ENCODE results near the gene DDHD1.

The DDHD1 gene

GRCh38 chr14:52992236-52992870 is 160.8 kb downstream of the DDHD1 start:
- Histone ChIP-seq H3K4me3 (ENCODE audit: low read depth, low read length) (no peak overlapping the region), H3K9me3 (ENCODE audit: control insufficient read depth, insufficient read depth, low read depth, low read length) (no peaks in the 10 kb centered on the region), H3K27ac (ENCODE audit: extremely low read depth, low read depth, low read length) (no peak overlapping the region), H3K4me1 (ENCODE audit: control insufficient read depth, insufficient read depth, low read length) (no peaks in the 10 kb centered on the region; the same call in 1 of the 2 replicates), H3K36me3 (ENCODE audit: control insufficient read depth in 2 of 2, insufficient read depth in 1 of 2, low read length in 2 of 2) (no peaks in the 10 kb centered on the region)
- no peak for TF ChIP-seq ZNF324 (tag by site-specific recombination; IDR thresholded peaks at IDR 0.05)
- TF ChIP-seq KLF16 (tag by site-specific recombination; IDR thresholded peaks at IDR 0.05): no peak
- no peak for TF ChIP-seq ZNF624 (tag by site-specific recombination; IDR thresholded peaks at IDR 0.05)
- TF ChIP-seq ZNF585B (tag by site-specific recombination; IDR thresholded peaks at IDR 0.05): no peak
- POLR2A ChIA-PET: no interaction called here
- CTCF ChIA-PET: no interaction called here

DNA sequence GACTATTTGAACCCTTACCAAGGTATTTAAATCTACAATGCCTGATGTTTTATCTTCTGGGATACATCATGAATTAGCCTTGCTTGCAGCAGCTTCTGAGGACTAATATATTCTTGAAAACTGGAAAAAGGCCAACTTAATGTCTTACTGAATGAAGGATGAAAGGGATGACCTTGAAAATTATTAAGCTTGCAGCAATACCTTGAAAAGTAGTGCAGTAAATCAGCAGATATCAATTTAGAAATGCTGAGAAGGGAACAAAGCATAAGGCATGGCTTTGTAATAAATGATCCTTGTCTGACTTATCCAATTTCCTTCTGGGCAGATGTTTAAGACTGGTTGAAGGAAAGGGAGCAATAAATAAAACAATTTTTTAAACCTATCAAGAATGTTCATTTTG is 165.0 kb downstream of the DDHD1 start:
- TF ChIP-seq, protein P1, sequence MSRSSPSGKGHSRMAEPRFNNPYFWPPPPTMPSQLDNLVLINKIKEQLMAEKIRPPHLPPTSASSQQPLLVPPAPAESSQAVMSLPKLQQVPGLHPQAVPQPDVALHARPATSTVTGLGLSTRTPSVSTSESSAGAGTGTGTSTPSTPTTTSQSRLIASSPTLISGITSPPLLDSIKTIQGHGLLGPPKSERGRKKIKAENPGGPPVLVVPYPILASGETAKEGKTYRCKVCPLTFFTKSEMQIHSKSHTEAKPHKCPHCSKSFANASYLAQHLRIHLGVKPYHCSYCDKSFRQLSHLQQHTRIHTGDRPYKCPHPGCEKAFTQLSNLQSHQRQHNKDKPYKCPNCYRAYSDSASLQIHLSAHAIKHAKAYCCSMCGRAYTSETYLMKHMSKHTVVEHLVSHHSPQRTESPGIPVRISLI (tag by site-specific recombination; IDR thresholded peaks at IDR 0.05): no peak
- TF ChIP-seq INSM2 (tag by site-specific recombination; IDR thresholded peaks at IDR 0.05) (no peak), TRIM28 (IDR thresholded peaks at IDR 0.05; ENCODE audit: borderline replicate concordance, low read length) (no peak), ZBTB48 (tag by site-specific recombination; IDR thresholded peaks at IDR 0.05) (no peak), SP3 (tag by site-specific recombination; IDR thresholded peaks at IDR 0.05) (no peak), HOXD13 (CRISPR knock-in tag; IDR thresholded peaks at IDR 0.05; ENCODE audit: borderline replicate concordance) (no peak)
- no peak overlapping the region for H3K4me3 ChIP-seq (ENCODE audit: low read depth, low read length)
- no peak overlapping the region for H3K27ac ChIP-seq (ENCODE audit: extremely low read depth, low read depth, low read length)
- ChIA-PET CTCF (no interaction called here), POLR2A (no interaction called here)
- no peaks in the 10 kb centered on the region for H3K36me3 ChIP-seq (ENCODE audit: control insufficient read depth in 2 of 2, insufficient read depth in 1 of 2, low read length in 2 of 2)
- no peaks in the 10 kb centered on the region for H3K9me3 ChIP-seq (ENCODE audit: control insufficient read depth, insufficient read depth, low read depth, low read length)
- H3K4me1 ChIP-seq (ENCODE audit: control insufficient read depth, insufficient read depth, low read length): no peaks in the 10 kb centered on the region; the same call in 1 of the 2 replicates

DNA sequence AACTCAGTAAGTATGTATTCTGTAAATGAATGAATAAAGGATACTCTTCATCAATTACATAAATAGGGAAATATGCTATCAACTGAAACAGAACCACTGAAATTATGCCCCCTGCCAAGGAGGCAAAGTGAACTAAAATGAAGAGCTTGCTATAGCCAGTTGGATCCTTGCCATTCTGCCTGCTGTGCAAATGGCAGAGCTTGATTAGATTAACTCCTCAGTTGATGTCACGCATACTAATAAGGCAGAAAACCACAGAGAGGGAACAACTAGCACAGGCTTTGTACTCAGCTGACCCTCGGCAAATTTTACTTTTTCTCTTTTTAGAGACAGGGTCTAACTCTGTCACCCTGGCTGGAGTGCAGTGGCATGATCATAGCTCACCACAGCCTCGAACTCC is 165.6 kb downstream of the DDHD1 start:
- Histone ChIP-seq H3K27ac (ENCODE audit: extremely low read depth, low read depth, low read length) (no peak overlapping the region), H3K36me3 (ENCODE audit: control insufficient read depth in 2 of 2, insufficient read depth in 1 of 2, low read length in 2 of 2) (no peaks in the 10 kb centered on the region), H3K4me3 (ENCODE audit: low read depth, low read length) (no peak overlapping the region), H3K9me3 (ENCODE audit: control insufficient read depth, insufficient read depth, low read depth, low read length) (no peaks in the 10 kb centered on the region), H3K4me1 (ENCODE audit: control insufficient read depth, insufficient read depth, low read length) (no peaks in the 10 kb centered on the region; the same call in 1 of the 2 replicates)
- TF ChIP-seq FEZF1 (tag by site-specific recombination; IDR thresholded peaks at IDR 0.05) (peak; percentile 29; the same call in 1 of the 2 replicates), ZBTB10 (tag by site-specific recombination; IDR thresholded peaks at IDR 0.05) (no peak)
- CTCF ChIA-PET: no interaction called here
- POLR2A ChIA-PET: no interaction called here

GRCh38 chr14:52987042-52987441 is 166.1 kb downstream of the DDHD1 start:
- Histone ChIP-seq H3K4me1 (ENCODE audit: control insufficient read depth, insufficient read depth, low read length) (no peaks in the 10 kb centered on the region; the same call in 1 of the 2 replicates), H3K4me3 (ENCODE audit: low read depth, low read length) (no peak overlapping the region), H3K9me3 (ENCODE audit: control insufficient read depth, insufficient read depth, low read depth, low read length) (no peaks in the 10 kb centered on the region), H3K27ac (ENCODE audit: extremely low read depth, low read depth, low read length) (no peak overlapping the region), H3K36me3 (ENCODE audit: control insufficient read depth in 2 of 2, insufficient read depth in 1 of 2, low read length in 2 of 2) (no peaks in the 10 kb centered on the region)
- POLR2A ChIA-PET: no interaction called here
- CTCF ChIA-PET: no interaction called here
- TF ChIP-seq GLI2 (tag by site-specific recombination; IDR thresholded peaks at IDR 0.05; ENCODE audit: borderline replicate concordance, low read depth) (no peak), ZNF274 (IDR thresholded peaks at IDR 0.05; ENCODE audit: low read length) (no peak), ZNF274 (tag by site-specific recombination; IDR thresholded peaks at IDR 0.05; ENCODE audit: borderline replicate concordance) (no peak), GLI4 (tag by site-specific recombination; IDR thresholded peaks at IDR 0.05) (no peak), ZNF292 (tag by site-specific recombination; IDR thresholded peaks at IDR 0.05; ENCODE audit: borderline replicate concordance, low read depth) (no peak), ZNF658 (tag by site-specific recombination; IDR thresholded peaks at IDR 0.05) (no peak), FEZF1 (tag by site-specific recombination; IDR thresholded peaks at IDR 0.05) (no peak), ZNF239 (tag by site-specific recombination; IDR thresholded peaks at IDR 0.05) (no peak), ZBTB1 (tag by site-specific recombination; IDR thresholded peaks at IDR 0.05) (no peak)
- TF ChIP-seq, protein P2, sequence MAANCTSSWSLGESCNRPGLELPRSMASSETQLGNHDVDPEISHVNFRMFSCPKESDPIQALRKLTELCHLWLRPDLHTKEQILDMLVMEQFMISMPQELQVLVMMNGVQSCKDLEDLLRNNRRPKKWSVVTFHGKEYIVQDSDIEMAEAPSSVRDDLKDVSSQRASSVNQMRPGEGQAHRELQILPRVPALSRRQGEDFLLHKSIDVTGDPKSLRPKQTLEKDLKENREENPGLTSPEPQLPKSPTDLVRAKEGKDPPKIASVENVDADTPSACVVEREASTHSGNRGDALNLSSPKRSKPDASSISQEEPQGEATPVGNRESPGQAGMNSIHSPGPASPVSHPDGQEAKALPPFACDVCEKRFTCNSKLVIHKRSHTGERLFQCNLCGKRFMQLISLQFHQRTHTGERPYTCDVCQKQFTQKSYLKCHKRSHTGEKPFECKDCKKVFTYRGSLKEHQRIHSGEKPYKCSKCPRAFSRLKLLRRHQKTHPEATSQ (tag by site-specific recombination; IDR thresholded peaks at IDR 0.05): no peak
